KMS-11 (cell line): ENCODE data around the gene PLPP3.

ENCODE experiments used
- H2AFZ ChIP-seq: fragments of 200-600 bp; sonication (generic); 2 replicates; pipeline ENCODE4 v1.6.1; 2016; ENCODE audit warnings: antibody characterized with exemption, mixed run types, low read depth
- H3K27ac ChIP-seq: fragments of 200-600 bp; sonication (generic); 2 replicates; pipeline ENCODE4 v1.6.1; 2016; ENCODE audit warnings: mild to moderate bottlenecking, mixed run types
- H3K27me3 ChIP-seq: fragments of 200-600 bp; sonication (generic); 2 replicates; pipeline ENCODE4 v1.6.1; 2017; ENCODE audit warnings: mild to moderate bottlenecking, low read depth, mixed run types, moderate library complexity; ENCODE audit not compliant: insufficient read depth
- H3K36me3 ChIP-seq: fragments of 200-600 bp; sonication (generic); 2 replicates; pipeline ENCODE4 v1.6.1; 2017; ENCODE audit warnings: mild to moderate bottlenecking, mixed run types; ENCODE audit not compliant: insufficient read depth
- H3K4me1 ChIP-seq: fragments of 200-600 bp; sonication (generic); 2 replicates; pipeline ENCODE4 v1.6.1; 2016; ENCODE audit warnings: mild to moderate bottlenecking, low read depth, mixed run types; ENCODE audit not compliant: poor library complexity, severe bottlenecking
- H3K4me2 ChIP-seq: fragments of 200-600 bp; sonication (generic); 2 replicates; pipeline ENCODE4 v1.7.0; 2016; ENCODE audit warnings: mild to moderate bottlenecking, mixed run types
- H3K4me3 ChIP-seq: fragments of 200-600 bp; sonication (generic); IDR thresholded peaks from 2 replicates; pipeline ENCODE4 v1.6.1; 2017; ENCODE audit warnings: low read depth, low read length, mixed read lengths; ENCODE audit not compliant: insufficient read depth
- H3K79me2 ChIP-seq: fragments of 200-600 bp; sonication (generic); 2 replicates; pipeline ENCODE4 v1.6.1; 2016; ENCODE audit warnings: low read depth, mixed run types; ENCODE audit not compliant: insufficient read depth
- H3K9ac ChIP-seq: fragments of 200-600 bp; sonication (generic); 2 replicates; pipeline ENCODE4 v1.6.1; 2016; ENCODE audit warnings: mild to moderate bottlenecking, mixed run types
- H4K20me1 ChIP-seq: fragments of 200-600 bp; sonication (generic); 2 replicates; pipeline ENCODE4 v1.6.1; 2016; ENCODE audit warnings: mild to moderate bottlenecking, mixed run types; ENCODE audit not compliant: insufficient read depth
- TF ChIP-seq, protein P1 (sequence below): fragments of 200-600 bp; sonication (generic); conservative IDR thresholded peaks from 2 replicates; pipeline ENCODE4 v1.6.1; 2017; ENCODE audit warnings: low read depth, mild to moderate bottlenecking, antibody characterized with exemption, low read length, moderate library complexity, mixed read lengths

The PLPP3 gene

DNA sequence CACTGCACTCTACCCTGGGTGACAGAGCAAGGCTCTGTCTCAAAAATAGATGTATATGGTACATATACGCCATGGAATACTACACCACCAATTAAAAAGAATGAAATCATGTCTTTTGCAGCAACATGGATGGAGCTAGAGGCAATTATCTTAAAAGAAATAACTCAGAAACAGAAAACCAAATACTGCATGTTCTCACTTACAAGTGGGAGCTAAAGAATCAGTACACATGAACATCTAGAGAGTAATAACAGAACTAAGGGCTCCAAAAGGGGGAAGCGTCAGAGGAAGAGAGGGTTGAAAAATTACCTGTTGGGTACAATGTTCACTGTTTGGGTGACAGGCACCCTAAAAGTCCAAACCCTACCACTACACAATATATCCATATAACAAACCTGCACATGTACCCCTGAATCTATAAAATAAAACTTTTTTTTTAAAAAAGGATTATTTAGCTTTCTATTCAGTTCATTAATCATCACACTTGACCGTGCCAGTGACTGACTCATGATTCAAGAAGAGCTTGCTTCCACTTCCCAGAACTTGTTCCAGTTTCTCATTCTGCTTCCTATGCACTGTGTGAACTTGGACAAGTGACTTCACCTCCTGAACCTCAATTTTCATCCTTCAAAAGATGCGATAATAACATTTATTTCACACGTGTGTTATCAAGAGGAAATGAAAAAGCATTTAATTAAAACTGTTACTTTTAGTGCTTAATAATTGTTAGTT lies 109.6 kb downstream of the PLPP3 start:
- Histone ChIP-seq H3K27ac (no peak overlapping the region), H3K27me3 (no peaks in the 10 kb centered on the region), H2AFZ (no peak overlapping the region), H3K4me1 (no peaks in the 10 kb centered on the region), H4K20me1 (no peaks in the 10 kb centered on the region), H3K4me3 (no peak overlapping the region), H3K36me3 (no peaks in the 10 kb centered on the region), H3K79me2 (no peaks in the 10 kb centered on the region), H3K4me2 (no peak overlapping the region), H3K9ac (no peak overlapping the region)
- TF ChIP-seq, protein P1, sequence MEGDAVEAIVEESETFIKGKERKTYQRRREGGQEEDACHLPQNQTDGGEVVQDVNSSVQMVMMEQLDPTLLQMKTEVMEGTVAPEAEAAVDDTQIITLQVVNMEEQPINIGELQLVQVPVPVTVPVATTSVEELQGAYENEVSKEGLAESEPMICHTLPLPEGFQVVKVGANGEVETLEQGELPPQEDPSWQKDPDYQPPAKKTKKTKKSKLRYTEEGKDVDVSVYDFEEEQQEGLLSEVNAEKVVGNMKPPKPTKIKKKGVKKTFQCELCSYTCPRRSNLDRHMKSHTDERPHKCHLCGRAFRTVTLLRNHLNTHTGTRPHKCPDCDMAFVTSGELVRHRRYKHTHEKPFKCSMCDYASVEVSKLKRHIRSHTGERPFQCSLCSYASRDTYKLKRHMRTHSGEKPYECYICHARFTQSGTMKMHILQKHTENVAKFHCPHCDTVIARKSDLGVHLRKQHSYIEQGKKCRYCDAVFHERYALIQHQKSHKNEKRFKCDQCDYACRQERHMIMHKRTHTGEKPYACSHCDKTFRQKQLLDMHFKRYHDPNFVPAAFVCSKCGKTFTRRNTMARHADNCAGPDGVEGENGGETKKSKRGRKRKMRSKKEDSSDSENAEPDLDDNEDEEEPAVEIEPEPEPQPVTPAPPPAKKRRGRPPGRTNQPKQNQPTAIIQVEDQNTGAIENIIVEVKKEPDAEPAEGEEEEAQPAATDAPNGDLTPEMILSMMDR: no peak

DNA sequence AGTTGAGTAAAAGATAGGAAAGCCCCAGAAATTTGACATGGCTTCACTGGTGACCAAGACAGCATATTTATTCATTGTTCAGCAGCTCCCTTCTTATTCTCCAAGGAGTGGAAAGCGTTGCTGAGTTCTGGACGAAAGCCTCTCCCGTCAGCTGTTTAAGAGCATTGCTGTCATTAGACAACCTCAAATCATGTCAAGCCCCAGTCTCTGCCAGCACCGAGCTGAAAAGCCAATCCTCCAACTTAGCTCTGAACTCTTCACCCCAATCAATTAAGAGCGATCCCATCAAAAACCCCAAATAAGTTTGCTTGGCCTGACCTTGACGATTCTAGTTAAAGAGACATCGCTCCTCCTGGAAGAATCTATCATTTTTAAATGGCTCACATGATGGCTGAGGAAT lies 110.8 kb downstream of the PLPP3 start:
- TF ChIP-seq, protein P1: no peak
- Histone ChIP-seq H3K4me3 (no peak overlapping the region), H3K36me3 (no peaks in the 10 kb centered on the region)

DNA sequence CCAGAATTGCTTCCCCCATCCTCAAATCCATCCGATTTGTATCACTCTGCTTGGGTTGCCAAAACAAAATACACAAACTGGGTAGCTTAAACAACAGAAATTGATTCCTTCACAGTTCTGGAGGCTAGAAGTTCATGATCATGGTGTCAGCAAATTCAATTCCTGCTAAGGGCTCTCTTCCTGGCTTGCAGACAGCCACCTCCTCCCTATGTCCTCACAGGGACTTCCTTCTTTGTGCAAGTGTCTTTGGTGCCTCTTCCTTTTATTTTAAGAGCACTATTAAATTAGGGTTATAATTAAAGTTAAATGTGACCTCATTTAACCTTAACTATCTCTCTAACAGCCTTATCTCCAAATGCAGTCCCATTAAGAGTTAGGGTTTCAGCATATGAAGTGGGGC lies 112.8 kb downstream of the PLPP3 start:
- Histone ChIP-seq H2AFZ (no peak overlapping the region), H3K4me3 (no peak overlapping the region), H3K9ac (no peak overlapping the region), H3K79me2 (no peaks in the 10 kb centered on the region), H3K4me2 (no peak overlapping the region), H3K4me1 (no peaks in the 10 kb centered on the region), H3K27ac (no peak overlapping the region), H4K20me1 (no peaks in the 10 kb centered on the region), H3K36me3 (no peaks in the 10 kb centered on the region), H3K27me3 (no peaks in the 10 kb centered on the region)
- TF ChIP-seq, protein P1: no peak

More for the DNA sequence above, 110.8 kb downstream of the PLPP3 start:
- no peaks in the 10 kb centered on the region for H3K4me1 ChIP-seq
- no peak overlapping the region for H3K9ac ChIP-seq
- no peak overlapping the region for H3K4me2 ChIP-seq
- no peaks in the 10 kb centered on the region for H3K27me3 ChIP-seq
- H3K79me2 ChIP-seq: no peaks in the 10 kb centered on the region
- no peak overlapping the region for H3K27ac ChIP-seq
- no peak overlapping the region for H2AFZ ChIP-seq
- no peaks in the 10 kb centered on the region for H4K20me1 ChIP-seq

DNA sequence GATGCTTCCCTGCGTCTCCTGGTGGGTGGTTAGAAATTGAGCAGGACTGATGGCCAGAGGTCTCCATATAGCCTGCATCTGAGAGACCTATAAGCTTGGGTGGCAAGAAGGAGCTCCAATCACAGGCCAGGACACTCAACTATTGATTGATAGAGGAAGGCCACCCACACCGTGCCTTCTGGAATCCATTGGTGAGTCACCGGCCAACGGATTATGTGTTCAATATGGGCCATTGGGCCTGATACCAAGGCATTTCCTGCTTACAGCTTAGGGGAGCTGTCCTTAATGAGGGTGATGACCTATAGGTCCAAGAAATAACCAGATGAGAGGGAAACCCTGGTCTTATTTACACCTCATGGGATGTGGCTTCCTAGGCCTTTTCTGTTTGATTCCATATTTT lies 115.1 kb downstream of the PLPP3 start:
- Histone ChIP-seq H4K20me1 (no peaks in the 10 kb centered on the region), H3K9ac (no peak overlapping the region), H2AFZ (no peak overlapping the region), H3K4me3 (no peak overlapping the region), H3K27me3 (no peaks in the 10 kb centered on the region), H3K79me2 (no peaks in the 10 kb centered on the region), H3K4me1 (no peaks in the 10 kb centered on the region), H3K36me3 (no peaks in the 10 kb centered on the region), H3K27ac (no peak overlapping the region), H3K4me2 (no peak overlapping the region)
- TF ChIP-seq, protein P1: no peak
